Smooth muscle cell (in vitro differentiated cells): ENCODE data around the gene HRC. TPM values are rescaled to one million over a fixed set of nuclear protein-coding genes. Genes with fewer than 3 reads are reported as not detected.
"Not testable (repeated sequence)": the region's sequence is repeated elsewhere in the genome, so short reads cannot be mapped to it uniquely, and the experiment has no call there.

Source experiments
- DNase-seq: peaks from one replicate; lab custom pipeline; 2025; ENCODE audit not compliant: unreplicated experiment; lab: John Stamatoyannopoulos, UW
- H2AFZ ChIP-seq: fragments of 200-600 bp; sonication (generic); 2 replicates; pipeline ENCODE4 v1.6.0; 2016; ENCODE audit warnings: antibody characterized with exemption, low read depth, mild to moderate bottlenecking
- H3F3A ChIP-seq: fragments of 200-600 bp; sonication (generic); 2 replicates; pipeline ENCODE4 v1.6.0; 2017; ENCODE audit warnings: antibody characterized with exemption, low read depth
- H3K27ac ChIP-seq: fragments of 200-600 bp; sonication (generic); 2 replicates; pipeline ENCODE4 v1.5.1; 2016; ENCODE audit warnings: low read depth, mild to moderate bottlenecking
- H3K27me3 ChIP-seq: fragments of 200-600 bp; sonication (generic); 2 replicates; pipeline ENCODE4 v1.6.1; 2016; ENCODE audit warnings: low read depth, mild to moderate bottlenecking
- H3K36me3 ChIP-seq: fragments of 200-600 bp; sonication (generic); 2 replicates; pipeline ENCODE4 v1.5.1; 2016; ENCODE audit warnings: low read depth
- H3K4me1 ChIP-seq: fragments of 200-600 bp; sonication (generic); 2 replicates; pipeline ENCODE4 v1.5.1; 2016; ENCODE audit warnings: low read depth
- H3K4me2 ChIP-seq: fragments of 200-600 bp; sonication (generic); 2 replicates; pipeline ENCODE4 v1.6.0; 2016; ENCODE audit warnings: mild to moderate bottlenecking
- H3K4me3 ChIP-seq: fragments of 200-600 bp; sonication (generic); 2 replicates; pipeline ENCODE4 v1.5.1; 2016; ENCODE audit warnings: mild to moderate bottlenecking
- H3K79me2 ChIP-seq: fragments of 200-600 bp; sonication (generic); 2 replicates; pipeline ENCODE4 v1.6.0; 2016; ENCODE audit warnings: low read depth, mild to moderate bottlenecking
- H3K9ac ChIP-seq: fragments of 200-600 bp; sonication (generic); 2 replicates; pipeline ENCODE4 v1.6.0; 2016; ENCODE audit warnings: low read depth
- H3K9me3 ChIP-seq: fragments of 200-600 bp; sonication (generic); replicated peaks from 2 replicates; pipeline ENCODE4 v1.5.1; 2016; ENCODE audit warnings: low read depth
- H4K20me1 ChIP-seq: fragments of 200-600 bp; sonication (generic); 2 replicates; pipeline ENCODE4 v1.6.0; 2016; ENCODE audit warnings: low read depth
- CTCF ChIP-seq: fragments of 200-600 bp; sonication (generic); IDR thresholded peaks from 2 replicates; pipeline ENCODE4 v1.5.1; 2017; ENCODE audit warnings: borderline replicate concordance, mild to moderate bottlenecking, antibody characterized with exemption; ENCODE audit not compliant: insufficient read depth, poor library complexity, severe bottlenecking
- WGBS: methylation state at CpG from one replicate; pipeline ENCODE4 v1.1.7; 2016; ENCODE audit warnings: low lambda C conversion rate; 5-methylcytosine and 5-hydroxymethylcytosine counted together
- polyA plus RNA-seq: library from polyadenylated mRNA; unstranded; fragments of >200 nt; fragmentation: Nextera tagmentation; extraction: Ambion mirVana; gene quantifications from 2 replicates; pipeline ENCODE4 v1.2.1, GENCODE V29; 2016
- total RNA-seq: library from RNA; depleted of rRNA; stranded (reverse); fragments of >200 nt; gene quantifications from 2 replicates; pipeline ENCODE4 v1.2.3, GENCODE V29; 2014

HRC gene
- total and polyA plus RNA-seq, 2 experiments from 2014 or later = 0.06 to 1.1 TPM

DNA sequence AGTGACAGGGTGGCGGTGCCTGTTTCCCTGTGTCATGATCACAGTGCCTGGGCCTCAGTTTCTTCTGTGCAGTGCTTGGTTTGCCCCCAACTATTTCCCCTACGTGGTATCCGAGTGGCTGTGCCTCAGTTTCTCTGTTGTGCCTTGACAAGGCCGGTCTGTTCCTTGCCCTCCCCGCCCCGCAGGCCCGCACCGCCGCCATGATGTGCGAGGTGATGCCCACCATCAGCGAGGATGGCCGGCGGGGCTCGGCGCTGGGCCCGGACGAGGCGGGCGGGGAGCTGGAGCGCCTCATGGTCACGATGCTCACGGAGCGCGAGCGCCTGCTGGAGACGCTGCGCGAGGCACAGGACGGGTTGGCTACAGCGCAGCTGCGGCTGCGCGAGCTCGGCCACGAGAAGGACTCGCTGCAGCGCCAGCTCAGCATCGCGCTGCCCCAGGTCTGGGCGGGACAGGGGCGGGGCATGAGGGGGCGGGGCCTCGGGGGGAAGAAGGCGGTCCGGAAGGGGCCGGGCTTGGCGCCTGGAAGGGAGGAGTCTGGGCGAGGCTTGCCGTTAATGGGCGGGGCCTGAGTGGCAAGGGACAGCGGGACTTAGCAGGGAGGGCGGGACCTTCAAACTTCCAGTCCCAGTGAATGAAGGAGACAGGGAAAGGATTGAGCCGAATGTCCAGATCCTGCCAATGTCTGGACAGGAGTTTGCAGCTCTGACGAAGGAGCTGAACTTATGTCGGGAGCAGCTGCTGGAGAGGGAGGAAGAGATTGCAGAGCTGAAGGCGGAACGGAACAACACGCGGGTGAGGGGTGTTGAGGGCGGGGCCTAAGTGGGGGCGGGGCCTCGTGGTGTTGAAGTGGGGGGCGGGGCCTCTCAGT, 27.3 kb downstream of the HRC start:
- Histone ChIP-seq H3K9ac (no peak overlapping the region), H3K9me3 (no peaks in the 10 kb centered on the region), H3K4me3 (peak overlapping the region; percentile 47), H3K36me3 (no peaks in the 10 kb centered on the region), H3K27me3 (no peaks in the 10 kb centered on the region), H2AFZ (peak overlapping the region; percentile 42), H3F3A (no peaks in the 10 kb centered on the region), H3K27ac (no peak overlapping the region), H4K20me1 (no peaks in the 10 kb centered on the region), H3K4me2 (peak overlapping the region; percentile 82), H3K4me1 (no peaks in the 10 kb centered on the region), H3K79me2 (no peaks in the 10 kb centered on the region)
- no peak for TF ChIP-seq CTCF
- peak; percentile 93 for DNase-seq
- WGBS = 11% methylated on average over 34 of the region's 63 CpGs

DNA sequence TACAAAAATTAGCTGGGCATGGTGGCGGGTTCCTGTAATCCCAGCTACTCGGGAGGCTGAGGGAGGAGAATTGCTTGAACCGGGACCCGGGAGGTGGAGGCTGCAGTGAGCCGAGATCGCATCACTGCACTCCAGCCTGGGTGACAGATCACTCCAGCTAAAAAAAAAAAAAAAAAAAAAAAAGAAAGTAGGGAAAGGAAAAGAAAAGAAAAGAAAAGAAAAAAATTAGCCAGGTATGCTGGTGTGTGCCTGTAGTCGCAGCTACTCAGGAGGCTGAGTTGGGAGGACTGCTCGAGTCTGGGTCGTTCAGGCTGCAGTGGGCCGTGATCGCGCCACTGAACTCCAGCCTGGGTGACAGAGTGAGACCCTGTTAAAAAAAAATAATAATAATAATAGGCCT, 28.0 kb downstream of the HRC start:
- H3F3A ChIP-seq, H3K79me2 ChIP-seq, DNase-seq, H4K20me1 ChIP-seq, H3K4me1 ChIP-seq, H2AFZ ChIP-seq, H3K9ac ChIP-seq, H3K4me3 ChIP-seq, H3K9me3 ChIP-seq, H3K27me3 ChIP-seq, H3K27ac ChIP-seq, H3K36me3 ChIP-seq: not testable (repeated sequence)
- 98% methylated on average over 6 of the region's 12 CpGs for WGBS
- H3K4me2 ChIP-seq = peak overlapping the region; percentile 69

DNA sequence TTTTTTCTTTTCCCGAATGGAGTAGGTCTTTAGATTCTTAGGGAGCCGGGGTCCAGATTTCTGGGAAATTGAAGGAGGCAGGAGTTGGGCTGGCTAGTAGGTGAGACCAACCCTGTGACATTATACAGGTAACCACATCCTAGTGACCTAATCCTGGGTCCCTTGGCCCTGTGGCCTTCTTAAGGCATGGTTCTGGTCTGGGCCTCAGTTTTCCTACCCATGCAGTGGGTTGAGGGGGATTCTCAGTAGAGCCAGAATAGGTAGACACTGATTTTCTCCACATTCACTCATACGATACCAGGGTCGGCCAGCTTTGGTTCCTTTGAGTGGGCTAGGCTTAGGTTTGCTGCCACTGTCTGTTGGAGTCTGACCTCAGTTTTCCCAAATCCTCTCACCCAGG, 28.6 kb downstream of the HRC start:
- no peaks in the 10 kb centered on the region for H4K20me1 ChIP-seq
- H3K4me2 ChIP-seq = no peak overlapping the region
- H3K4me1 ChIP-seq = no peaks in the 10 kb centered on the region
- H3K27me3 ChIP-seq = no peaks in the 10 kb centered on the region
- no peak for DNase-seq
- no peak for TF ChIP-seq CTCF
- 73% methylated on average over 4 of the region's 4 CpGs for WGBS
- H3K9ac ChIP-seq = no peak overlapping the region
- H3F3A ChIP-seq = no peaks in the 10 kb centered on the region
- H3K27ac ChIP-seq = no peak overlapping the region
- H3K36me3 ChIP-seq = no peaks in the 10 kb centered on the region
- H3K9me3 ChIP-seq = no peaks in the 10 kb centered on the region
- no peak overlapping the region for H3K4me3 ChIP-seq
- H2AFZ ChIP-seq = no peak overlapping the region
- H3K79me2 ChIP-seq = no peaks in the 10 kb centered on the region

- no peak overlapping the region for H2AFZ ChIP-seq
- H3K27me3 ChIP-seq = no peaks in the 10 kb centered on the region
- no peaks in the 10 kb centered on the region for H3F3A ChIP-seq
- H3K27ac ChIP-seq = no peak overlapping the region
- no peak overlapping the region for H3K9ac ChIP-seq
- H3K4me2 ChIP-seq = peak overlapping the region; percentile 40
- no peak for TF ChIP-seq CTCF
- no peaks in the 10 kb centered on the region for H3K9me3 ChIP-seq
- no peaks in the 10 kb centered on the region for H4K20me1 ChIP-seq
- no peak for DNase-seq
- H3K4me3 ChIP-seq = no peak overlapping the region
- WGBS = 34% methylated on average over 17 of the region's 23 CpGs
- no peaks in the 10 kb centered on the region for H3K36me3 ChIP-seq
- peaks cover 2% of the 10 kb centered on the region for H3K4me1 ChIP-seq
- H3K79me2 ChIP-seq = no peaks in the 10 kb centered on the region
Observed at GRCh38 chr19:49125025-49125731, 30.0 kb downstream of the HRC start.

DNA sequence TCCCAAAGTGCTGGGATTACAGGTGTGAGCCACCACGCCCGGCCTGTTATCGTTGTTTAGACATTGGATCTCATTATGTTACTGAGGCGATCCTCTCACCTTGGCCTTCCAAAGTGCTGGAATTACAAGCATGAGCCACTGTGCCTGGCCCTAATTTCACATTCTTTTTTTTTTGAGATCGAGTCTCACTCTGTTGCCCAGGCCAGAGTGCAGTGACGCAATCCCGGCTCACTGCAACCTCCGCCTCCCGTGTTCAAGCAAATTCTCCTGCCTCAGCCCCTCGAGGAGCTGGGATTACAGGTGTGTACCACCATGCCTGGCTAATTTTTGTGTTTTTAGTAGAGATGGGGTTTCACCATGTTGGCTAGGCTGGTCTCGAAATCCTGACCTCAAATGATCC, 31.9 kb downstream of the HRC start:
- not testable (repeated sequence) for H3K9ac ChIP-seq, H3K4me1 ChIP-seq, H4K20me1 ChIP-seq, H3K36me3 ChIP-seq, H2AFZ ChIP-seq, H3K9me3 ChIP-seq, H3K27ac ChIP-seq, DNase-seq, H3K79me2 ChIP-seq, H3K4me3 ChIP-seq, H3F3A ChIP-seq, H3K4me2 ChIP-seq, H3K27me3 ChIP-seq
- WGBS = 94% methylated on average over 11 of the region's 11 CpGs

DNA sequence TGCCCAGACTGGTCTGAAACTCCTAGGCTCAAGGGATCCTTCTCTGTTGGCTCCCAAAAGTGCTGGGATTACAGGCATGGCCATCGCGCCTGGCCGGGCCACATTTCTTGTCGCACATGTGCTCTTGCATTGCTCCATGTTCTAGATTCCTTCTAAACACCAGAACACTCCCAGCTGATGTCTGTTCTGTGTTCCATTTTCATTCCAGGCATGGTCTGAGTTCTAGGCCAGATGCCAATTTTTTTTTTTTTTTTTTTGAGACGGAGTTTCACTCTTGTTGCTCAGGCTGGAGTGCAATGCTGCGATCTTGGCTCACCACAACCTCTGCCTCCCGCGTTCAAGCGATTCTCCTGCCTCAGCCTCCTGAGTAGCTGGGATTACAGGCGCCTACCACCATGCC, 33.4 kb downstream of the HRC start:
- not testable (repeated sequence) for H3K27ac ChIP-seq, H3K27me3 ChIP-seq, DNase-seq, H4K20me1 ChIP-seq, H2AFZ ChIP-seq, H3F3A ChIP-seq, H3K9ac ChIP-seq, H3K4me1 ChIP-seq, H3K4me2 ChIP-seq, H3K79me2 ChIP-seq, H3K36me3 ChIP-seq, H3K4me3 ChIP-seq, H3K9me3 ChIP-seq
- 87% methylated on average over 10 of the region's 10 CpGs for WGBS
